ENCODE results near the gene FZD10.

DNA sequence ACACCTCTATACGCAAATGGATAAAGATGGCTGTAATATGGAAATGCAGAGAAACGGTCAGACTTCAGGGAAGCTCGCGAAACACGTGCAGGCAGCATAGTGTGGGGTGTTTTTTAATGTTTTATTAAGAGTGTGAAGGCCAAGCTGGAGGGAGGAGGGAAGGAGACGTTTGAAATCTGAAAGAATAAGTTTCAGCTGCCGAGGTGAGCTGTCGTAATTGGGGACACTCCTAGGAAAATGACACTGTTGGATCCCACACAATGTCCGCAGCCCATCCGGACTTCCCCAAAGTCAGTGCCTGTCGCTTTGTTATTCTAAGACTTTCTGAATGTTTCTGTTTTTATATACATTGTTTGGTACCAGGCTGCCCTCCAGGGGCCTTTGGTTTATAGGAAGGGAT, 8.3 kb downstream of the FZD10 start:
- TF ChIP-seq, protein P1, sequence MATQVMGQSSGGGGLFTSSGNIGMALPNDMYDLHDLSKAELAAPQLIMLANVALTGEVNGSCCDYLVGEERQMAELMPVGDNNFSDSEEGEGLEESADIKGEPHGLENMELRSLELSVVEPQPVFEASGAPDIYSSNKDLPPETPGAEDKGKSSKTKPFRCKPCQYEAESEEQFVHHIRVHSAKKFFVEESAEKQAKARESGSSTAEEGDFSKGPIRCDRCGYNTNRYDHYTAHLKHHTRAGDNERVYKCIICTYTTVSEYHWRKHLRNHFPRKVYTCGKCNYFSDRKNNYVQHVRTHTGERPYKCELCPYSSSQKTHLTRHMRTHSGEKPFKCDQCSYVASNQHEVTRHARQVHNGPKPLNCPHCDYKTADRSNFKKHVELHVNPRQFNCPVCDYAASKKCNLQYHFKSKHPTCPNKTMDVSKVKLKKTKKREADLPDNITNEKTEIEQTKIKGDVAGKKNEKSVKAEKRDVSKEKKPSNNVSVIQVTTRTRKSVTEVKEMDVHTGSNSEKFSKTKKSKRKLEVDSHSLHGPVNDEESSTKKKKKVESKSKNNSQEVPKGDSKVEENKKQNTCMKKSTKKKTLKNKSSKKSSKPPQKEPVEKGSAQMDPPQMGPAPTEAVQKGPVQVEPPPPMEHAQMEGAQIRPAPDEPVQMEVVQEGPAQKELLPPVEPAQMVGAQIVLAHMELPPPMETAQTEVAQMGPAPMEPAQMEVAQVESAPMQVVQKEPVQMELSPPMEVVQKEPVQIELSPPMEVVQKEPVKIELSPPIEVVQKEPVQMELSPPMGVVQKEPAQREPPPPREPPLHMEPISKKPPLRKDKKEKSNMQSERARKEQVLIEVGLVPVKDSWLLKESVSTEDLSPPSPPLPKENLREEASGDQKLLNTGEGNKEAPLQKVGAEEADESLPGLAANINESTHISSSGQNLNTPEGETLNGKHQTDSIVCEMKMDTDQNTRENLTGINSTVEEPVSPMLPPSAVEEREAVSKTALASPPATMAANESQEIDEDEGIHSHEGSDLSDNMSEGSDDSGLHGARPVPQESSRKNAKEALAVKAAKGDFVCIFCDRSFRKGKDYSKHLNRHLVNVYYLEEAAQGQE (IDR thresholded peaks at IDR 0.05; ENCODE audit: low read depth): no peak
- no peak for TF ChIP-seq TAF1 (IDR thresholded peaks at IDR 0.05; ENCODE audit: low read depth)
